ENCODE results near the gene TCTN1.

The TCTN1 gene

GRCh38 chr12:110683888-110684287 is 70.0 kb downstream of the TCTN1 start:
- no peak for DNase-seq (ENCODE audit: low spot score)

DNA sequence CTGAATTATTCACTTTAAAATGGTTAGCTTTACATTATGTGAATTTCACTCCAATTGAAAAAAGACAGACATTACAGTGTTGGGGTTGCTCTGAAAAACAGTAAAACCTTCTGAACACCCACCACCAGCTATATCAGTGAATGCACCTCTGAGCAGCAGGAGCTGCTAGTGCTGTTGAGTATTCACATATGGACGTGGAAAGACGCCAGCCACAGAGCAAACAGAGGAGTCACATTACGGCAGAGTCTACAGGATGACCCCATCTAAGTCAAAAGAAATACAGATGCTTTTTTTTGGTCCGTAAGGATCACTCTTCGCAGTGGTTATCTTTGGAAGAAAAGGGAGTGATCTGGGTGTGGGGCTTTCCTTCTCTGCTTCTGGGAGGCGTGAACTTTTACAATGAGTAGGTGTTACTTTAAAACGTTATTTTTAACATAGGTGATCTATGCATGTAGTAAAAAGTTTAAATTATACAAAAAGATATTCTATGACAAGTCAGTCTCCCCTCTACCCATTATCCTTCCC is 70.4 kb downstream of the TCTN1 start:
- no peak for DNase-seq (ENCODE audit: low spot score)

DNA sequence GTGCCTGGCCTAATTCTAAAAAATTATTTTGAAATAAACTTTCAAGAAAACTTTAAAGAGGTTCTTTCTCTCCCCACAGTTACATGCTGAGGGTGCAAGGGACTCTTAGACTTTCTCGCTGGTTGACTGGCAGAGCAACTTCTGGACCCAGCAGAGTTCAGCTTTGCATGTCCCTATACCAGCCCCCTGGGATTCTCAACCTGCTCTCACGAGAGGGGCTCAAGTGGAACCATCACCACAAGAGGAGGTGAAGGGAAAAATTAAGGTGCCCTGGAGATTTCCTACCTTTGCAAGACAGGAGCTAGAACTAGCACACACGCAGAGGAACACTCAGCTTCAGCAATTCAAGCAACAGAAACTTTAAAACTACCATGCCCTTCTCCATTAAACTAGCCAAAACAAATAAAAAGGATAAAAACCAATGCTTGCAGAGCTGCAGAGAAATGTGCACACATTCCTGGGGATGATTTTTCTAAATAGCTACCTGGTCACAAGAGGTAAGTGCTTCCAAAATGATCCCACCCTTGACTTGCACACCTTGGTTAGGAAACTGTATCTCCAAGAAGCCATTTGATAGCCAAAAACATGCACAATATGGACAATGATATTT is 72.5 kb downstream of the TCTN1 start:
- no peak for DNase-seq (ENCODE audit: low spot score)

- DNase-seq (ENCODE audit: low spot score), result no peak
Observed at GRCh38 chr12:110687396-110688169, 73.7 kb downstream of the TCTN1 start.

DNA sequence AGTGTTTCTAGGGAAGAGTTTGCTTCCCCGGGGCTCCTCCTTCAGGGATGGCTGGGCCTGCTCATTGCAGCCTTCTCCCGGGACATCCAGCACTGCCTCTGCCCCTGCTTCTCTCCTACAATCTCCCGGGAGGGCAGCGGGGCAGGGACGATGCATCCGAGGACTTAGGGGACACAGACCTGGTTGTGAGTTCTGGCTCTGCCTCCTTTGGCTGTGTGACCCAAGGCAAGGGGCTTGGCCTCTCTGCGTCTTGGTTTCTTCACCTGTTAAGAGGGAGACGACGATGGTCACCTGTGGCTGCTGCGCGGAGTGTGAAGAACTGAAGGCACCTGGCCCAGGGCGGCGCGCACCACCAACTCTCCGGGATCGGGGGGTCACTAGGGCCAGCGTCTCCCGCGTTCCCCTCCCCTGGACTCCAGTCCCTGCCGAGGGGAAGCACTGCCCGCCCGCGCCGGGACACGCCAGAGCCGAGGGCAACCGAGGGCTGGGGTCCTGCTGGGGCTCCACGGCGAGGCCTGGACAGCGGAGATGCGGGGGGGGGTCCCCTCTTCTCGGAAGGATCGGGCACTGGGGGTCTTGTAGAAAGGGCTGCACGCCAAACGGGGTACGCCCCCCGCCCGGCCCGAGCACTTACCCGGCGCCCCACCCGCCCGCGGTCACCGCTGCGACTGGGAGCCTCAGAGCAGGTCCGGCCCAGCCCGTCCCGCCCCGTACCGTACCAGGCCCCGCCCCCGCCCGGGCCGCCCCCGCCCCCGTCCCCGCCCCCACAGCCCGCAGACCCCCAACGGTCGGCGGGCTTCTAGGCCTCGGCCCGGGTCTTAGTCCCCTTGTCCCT is 74.7 kb downstream of the TCTN1 start, which contains the start of gene HVCN1:
Gene HVCN1, minus strand, starts transcription at position 670 of the 835 bp plus-strand sequence. CDS start 5,870 bp downstream, outside the sequence.
- DNase-seq (ENCODE audit: low spot score), result no peak

GRCh38 chr12:110689281-110690126 is 75.6 kb downstream of the TCTN1 start:
- DNase-seq (ENCODE audit: low spot score), result peak; percentile 37

- no peak for DNase-seq (ENCODE audit: low spot score)
Observed at GRCh38 chr12:110690127-110690430, 76.2 kb downstream of the TCTN1 start.

DNA sequence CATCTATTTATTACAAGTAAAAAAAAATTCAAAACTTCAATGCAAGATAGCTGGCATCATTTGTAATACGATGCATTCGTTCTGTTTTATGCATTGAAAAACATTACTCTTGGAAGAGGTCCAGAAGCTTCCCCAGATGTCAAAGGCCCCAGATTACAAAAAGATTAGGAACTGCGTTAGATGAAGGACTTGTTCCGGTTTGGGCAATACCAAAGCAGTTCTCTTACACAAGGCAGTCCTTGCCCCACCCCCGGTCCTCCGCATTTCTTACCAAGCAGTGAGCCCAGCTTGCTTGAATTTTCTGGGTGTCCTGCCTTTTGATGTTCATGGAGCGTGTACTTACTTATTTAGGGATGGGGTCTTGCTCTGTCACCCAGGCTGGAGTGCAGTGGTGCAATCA is 79.8 kb downstream of the TCTN1 start:
- DNase-seq (ENCODE audit: low spot score), result no peak

DNA sequence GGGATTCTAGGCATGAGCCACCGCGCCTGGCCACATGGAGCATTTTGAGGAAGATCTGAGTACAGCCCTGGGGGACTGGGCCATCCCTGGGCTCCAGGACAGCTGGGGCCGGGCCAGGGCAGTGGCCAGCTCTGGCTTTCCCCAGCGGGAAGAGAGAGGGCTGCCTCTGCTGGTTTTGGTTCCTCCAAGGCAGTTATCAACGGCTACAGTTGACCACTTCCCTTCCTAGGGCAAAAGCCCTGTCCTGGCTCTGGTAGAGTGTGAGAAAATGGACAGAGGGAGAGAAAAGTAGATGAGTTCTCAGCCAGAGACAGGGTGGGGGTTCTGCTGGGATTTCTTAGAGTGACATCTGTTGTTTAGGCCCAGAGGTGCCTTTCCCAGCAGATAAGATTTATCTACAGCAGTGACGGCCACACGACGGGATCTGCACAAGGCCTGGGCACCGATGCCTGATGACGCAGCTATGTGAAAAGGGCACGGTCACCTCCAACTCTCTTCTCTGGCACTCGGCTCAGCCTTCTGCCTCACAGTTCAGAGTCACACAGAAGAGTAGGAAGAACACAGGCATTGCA is 80.5 kb downstream of the TCTN1 start:
- DNase-seq (ENCODE audit: low spot score), result no peak

- no peak for DNase-seq (ENCODE audit: low spot score)
Observed at GRCh38 chr12:110696283-110696682, 82.4 kb downstream of the TCTN1 start.

GRCh38 chr12:110697236-110697635 is 83.3 kb downstream of the TCTN1 start:
- no peak for DNase-seq (ENCODE audit: low spot score)

DNA sequence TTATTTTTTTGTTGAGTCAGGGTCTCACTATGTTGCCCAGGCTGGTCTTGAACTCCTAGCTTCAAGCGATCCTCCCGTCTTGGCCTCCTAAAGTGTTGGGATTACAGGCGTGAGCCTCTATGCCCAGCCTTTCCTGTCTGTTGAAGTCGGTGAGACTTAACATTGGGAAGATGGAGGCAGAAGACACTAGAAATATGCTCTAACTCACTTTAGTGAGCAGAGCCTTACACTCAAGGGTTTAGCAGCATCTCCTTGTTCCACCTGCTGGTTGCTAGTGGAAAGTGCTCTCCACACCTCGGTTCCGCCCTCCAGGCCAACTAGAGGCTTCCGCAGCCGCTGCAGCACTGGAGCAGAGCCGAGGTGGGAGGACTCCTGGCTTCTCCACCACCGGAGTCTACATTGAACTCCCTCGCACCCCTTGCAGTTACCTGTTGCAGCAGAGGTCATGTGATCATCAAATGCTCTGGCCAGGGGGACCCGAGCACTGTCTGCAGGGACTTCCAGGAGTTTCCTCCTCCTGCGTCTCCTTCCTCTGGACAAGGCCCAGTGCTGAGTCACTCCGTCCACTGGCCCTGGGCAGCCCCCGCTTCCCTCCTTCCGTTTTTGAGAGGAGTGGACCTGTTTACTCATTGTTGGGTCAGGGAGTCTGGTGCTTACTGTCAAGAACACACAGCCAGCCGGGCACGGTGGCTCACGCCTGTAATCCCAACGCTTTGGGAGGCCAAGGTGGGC is 84.4 kb downstream of the TCTN1 start:
- peak; percentile 94 for DNase-seq (ENCODE audit: low spot score)

All from NAMALWA (cell line).